Caco-2 (cell line): Measurements from ENCODE around the gene CEP152. TPM values are rescaled to one million over a fixed set of nuclear protein-coding genes. Genes with fewer than 3 reads are reported as not detected.

ENCODE experiments used
- BruUV-seq: library from RNA; stranded (reverse); fragments of 400-500 nt; replicated peaks from 2 replicates; lab custom pipeline; 2021; lab: Mats Ljungman, UMichigan
- CTCF ChIA-PET: fragments of 300-600 bp; sonication (Branson Sonifier 250); formaldehyde crosslinking; loops from one replicate; lab custom pipeline; 2022; ENCODE audit warnings: antibody characterized with exemption; lab: Charles Lee
- POLR2A ChIA-PET: fragments of 300-600 bp; sonication (Branson Sonifier 250); formaldehyde crosslinking; loops from one replicate; lab custom pipeline; 2022; ENCODE audit warnings: antibody characterized with exemption; lab: Charles Lee
- DNase-seq, 2 experiments: peaks; one replicate each; pipeline versions ENCODE4 v3.0.0 to v3.0.0-alpha.2; 2020 to 2022
- H3K27me3 ChIP-seq: replicated peaks from 2 replicates; pipeline ENCODE4 v1.6.0; 2011; ENCODE audit warnings: low read length; ENCODE audit not compliant: control insufficient read depth, insufficient read depth
- H3K36me3 ChIP-seq: 2 replicates; pipeline ENCODE4 v1.5.1; 2011; ENCODE audit warnings: low read length; ENCODE audit not compliant: control insufficient read depth, insufficient read depth
- H3K4me1 ChIP-seq: fragments of 250-450 bp; sonication (Bioruptor Pico); 2 replicates; pipeline ENCODE4 v1.5.1; 2020; ENCODE audit warnings: mild to moderate bottlenecking
- H3K4me3 ChIP-seq: 2 replicates; pipeline ENCODE4 v1.5.1; 2011; ENCODE audit warnings: low read depth, mild to moderate bottlenecking, control low read depth, low read length
- H3K9me3 ChIP-seq: fragments of 250-450 bp; sonication (Bioruptor Pico); 2 replicates; pipeline ENCODE4 v1.5.1; 2020; ENCODE audit warnings: mild to moderate bottlenecking, moderate library complexity
- H3K27ac Mint-ChIP-seq: one replicate; pipeline ENCODE4 v1.8.0; 2022; ENCODE audit warnings: mixed read lengths; ENCODE audit not compliant: unreplicated experiment
- H3K27me3 Mint-ChIP-seq: one replicate; pipeline ENCODE4 v1.8.0; 2022; ENCODE audit warnings: mixed read lengths; ENCODE audit not compliant: insufficient read depth, unreplicated experiment
- H3K36me3 Mint-ChIP-seq: one replicate; pipeline ENCODE4 v1.8.0; 2022; ENCODE audit warnings: mild to moderate bottlenecking, mixed read lengths; ENCODE audit not compliant: insufficient read depth, unreplicated experiment
- H3K4me1 Mint-ChIP-seq: one replicate; pipeline ENCODE4 v1.8.0; 2022; ENCODE audit warnings: low read depth, mixed read lengths; ENCODE audit not compliant: unreplicated experiment
- H3K4me3 Mint-ChIP-seq: one replicate; pipeline ENCODE4 v1.8.0; 2022; ENCODE audit warnings: mild to moderate bottlenecking, moderate library complexity, mixed read lengths; ENCODE audit not compliant: unreplicated experiment
- H3K9me3 Mint-ChIP-seq: one replicate; pipeline ENCODE4 v1.8.0; 2022; ENCODE audit warnings: mixed read lengths; ENCODE audit not compliant: unreplicated experiment
- CTCF ChIP-seq, 2 experiments: fragments of 200-600 bp in 1 of 2; IDR thresholded peaks; 1 replicate in 1 of 2; 2 replicates in 1 of 2; pipeline versions ENCODE4 v1.5.1 to v1.8.0; 2011 to 2022; ENCODE audit warnings: antibody characterized with exemption in 1 of 2, control low read depth in 1 of 2, inconsistent platforms in 1 of 2, low read depth in 1 of 2, low read length in 1 of 2, mild to moderate bottlenecking in 1 of 2, moderate library complexity in 1 of 2; ENCODE audit not compliant: insufficient read depth in 1 of 2, severe bottlenecking in 1 of 2, unreplicated experiment in 1 of 2
- intact Hi-C: fragments of 100-400 bp; cut with micrococcal nuclease; formaldehyde crosslinking; loops from one replicate; pipeline ENCODE4 v1.10.0; 2022; ENCODE audit not compliant: unreplicated experiment
- total RNA-seq: library from RNA; stranded (reverse); gene quantifications from 2 replicates; pipeline ENCODE4 v1.2.3, GENCODE V29; 2022

Gene CEP152
- total RNA-seq, 1 experiment from 2014 or later, result 14.2 TPM

GRCh38 chr15:48695827-48696573, 114.9 kb downstream of the CEP152 start:
- no peaks in the 10 kb centered on the region for H3K36me3 ChIP-seq
- no peak overlapping the region for H3K4me3 ChIP-seq
- Mint-ChIP-seq H3K4me3 (no peak overlapping the region), H3K27ac (no peak overlapping the region), H3K27me3 (peaks cover 7% of the 10 kb centered on the region), H3K9me3 (no peaks in the 10 kb centered on the region), H3K36me3 (no peaks in the 10 kb centered on the region), H3K4me1 (no peaks in the 10 kb centered on the region)
- DNase-seq, result no peak
- CTCF ChIA-PET, result no interaction called here
- POLR2A ChIA-PET, result no interaction called here
- no peaks in the 10 kb centered on the region for H3K27me3 ChIP-seq
- H3K4me1 ChIP-seq, result no peaks in the 10 kb centered on the region
- intact Hi-C loops, result no loop called here
- no peak for TF ChIP-seq CTCF (IDR thresholded peaks at IDR 0.05; ENCODE audit: insufficient read depth in 1 of 2, low read depth in 1 of 2, low read length in 1 of 2, severe bottlenecking in 1 of 2, unreplicated experiment in 1 of 2)
- no peaks in the 10 kb centered on the region for H3K9me3 ChIP-seq
- no TSS peak for BruUV-seq

GRCh38 chr15:48695088-48695826, 115.6 kb downstream of the CEP152 start:
- H3K4me3 ChIP-seq, result no peak overlapping the region
- H3K9me3 ChIP-seq, result no peaks in the 10 kb centered on the region
- no peaks in the 10 kb centered on the region for H3K9me3 Mint-ChIP-seq
- ChIA-PET POLR2A (no interaction called here), CTCF (no interaction called here)
- no peak for TF ChIP-seq CTCF (IDR thresholded peaks at IDR 0.05; ENCODE audit: insufficient read depth in 1 of 2, low read depth in 1 of 2, low read length in 1 of 2, severe bottlenecking in 1 of 2, unreplicated experiment in 1 of 2)
- H3K4me1 Mint-ChIP-seq, result no peaks in the 10 kb centered on the region
- DNase-seq, result no peak
- intact Hi-C loops, result no loop called here
- H3K4me3 Mint-ChIP-seq, result no peak overlapping the region
- H3K36me3 Mint-ChIP-seq, result no peaks in the 10 kb centered on the region
- H3K36me3 ChIP-seq, result no peaks in the 10 kb centered on the region
- no peaks in the 10 kb centered on the region for H3K27me3 ChIP-seq
- H3K27ac Mint-ChIP-seq, result no peak overlapping the region
- H3K4me1 ChIP-seq, result no peaks in the 10 kb centered on the region
- no TSS peak for BruUV-seq
- H3K27me3 Mint-ChIP-seq, result peaks cover 7% of the 10 kb centered on the region

- no peak overlapping the region for H3K4me3 Mint-ChIP-seq
- CTCF ChIA-PET, result no interaction called here
- no peaks in the 10 kb centered on the region for H3K36me3 Mint-ChIP-seq
- DNase-seq, result no peak
- H3K27me3 Mint-ChIP-seq, result peaks cover 7% of the 10 kb centered on the region
- H3K36me3 ChIP-seq, result no peaks in the 10 kb centered on the region
- H3K4me1 ChIP-seq, result no peaks in the 10 kb centered on the region
- no peak overlapping the region for H3K27ac Mint-ChIP-seq
- H3K4me3 ChIP-seq, result no peak overlapping the region
- no peaks in the 10 kb centered on the region for H3K27me3 ChIP-seq
- BruUV-seq, result no TSS peak
- H3K4me1 Mint-ChIP-seq, result no peaks in the 10 kb centered on the region
- POLR2A ChIA-PET, result no interaction called here
- intact Hi-C loops, result no loop called here
- no peaks in the 10 kb centered on the region for H3K9me3 Mint-ChIP-seq
- no peak for TF ChIP-seq CTCF (IDR thresholded peaks at IDR 0.05; ENCODE audit: insufficient read depth in 1 of 2, low read depth in 1 of 2, low read length in 1 of 2, severe bottlenecking in 1 of 2, unreplicated experiment in 1 of 2)
- no peaks in the 10 kb centered on the region for H3K9me3 ChIP-seq
Observed at GRCh38 chr15:48693484-48693883, 117.4 kb downstream of the CEP152 start.
